ENCODE results near the gene TCN2.

- TF ChIP-seq CTCF (IDR thresholded peaks at IDR 0.05) (no peak), POLR2A (IDR thresholded peaks at IDR 0.05) (no peak)
Measured at GRCh38 chr22:30652852-30653251, 45.9 kb downstream of the TCN2 start.

Measured in thyroid gland (tissue), 4 donors.